Caco-2 (cell line): ENCODE measurements around the gene RGS14. TPM values are rescaled to one million over a fixed set of nuclear protein-coding genes. Genes with fewer than 3 reads are reported as not detected.
"Not testable (repeated sequence)": the region's sequence is repeated elsewhere in the genome, so short reads cannot be mapped to it uniquely, and the experiment has no call there.

Experiments
- BruUV-seq: library from RNA; stranded (reverse); fragments of 400-500 nt; replicated peaks from 2 replicates; lab custom pipeline; 2021; lab: Mats Ljungman, UMichigan
- CTCF ChIA-PET: fragments of 300-600 bp; sonication (Branson Sonifier 250); formaldehyde crosslinking; loops from one replicate; lab custom pipeline; 2022; ENCODE audit warnings: antibody characterized with exemption; lab: Charles Lee
- POLR2A ChIA-PET: fragments of 300-600 bp; sonication (Branson Sonifier 250); formaldehyde crosslinking; loops from one replicate; lab custom pipeline; 2022; ENCODE audit warnings: antibody characterized with exemption; lab: Charles Lee
- DNase-seq, 2 experiments: peaks; one replicate each; pipeline versions ENCODE4 v3.0.0 to v3.0.0-alpha.2; 2020 to 2022
- H3K27me3 ChIP-seq: replicated peaks from 2 replicates; pipeline ENCODE4 v1.6.0; 2011; ENCODE audit warnings: low read length; ENCODE audit not compliant: control insufficient read depth, insufficient read depth
- H3K36me3 ChIP-seq: 2 replicates; pipeline ENCODE4 v1.5.1; 2011; ENCODE audit warnings: low read length; ENCODE audit not compliant: control insufficient read depth, insufficient read depth
- H3K4me1 ChIP-seq: fragments of 250-450 bp; sonication (Bioruptor Pico); 2 replicates; pipeline ENCODE4 v1.5.1; 2020; ENCODE audit warnings: mild to moderate bottlenecking
- H3K4me3 ChIP-seq: 2 replicates; pipeline ENCODE4 v1.5.1; 2011; ENCODE audit warnings: low read depth, mild to moderate bottlenecking, control low read depth, low read length
- H3K9me3 ChIP-seq: fragments of 250-450 bp; sonication (Bioruptor Pico); 2 replicates; pipeline ENCODE4 v1.5.1; 2020; ENCODE audit warnings: mild to moderate bottlenecking, moderate library complexity
- H3K27ac Mint-ChIP-seq: one replicate; pipeline ENCODE4 v1.8.0; 2022; ENCODE audit warnings: mixed read lengths; ENCODE audit not compliant: unreplicated experiment
- H3K27me3 Mint-ChIP-seq: one replicate; pipeline ENCODE4 v1.8.0; 2022; ENCODE audit warnings: mixed read lengths; ENCODE audit not compliant: insufficient read depth, unreplicated experiment
- H3K36me3 Mint-ChIP-seq: one replicate; pipeline ENCODE4 v1.8.0; 2022; ENCODE audit warnings: mild to moderate bottlenecking, mixed read lengths; ENCODE audit not compliant: insufficient read depth, unreplicated experiment
- H3K4me1 Mint-ChIP-seq: one replicate; pipeline ENCODE4 v1.8.0; 2022; ENCODE audit warnings: low read depth, mixed read lengths; ENCODE audit not compliant: unreplicated experiment
- H3K4me3 Mint-ChIP-seq: one replicate; pipeline ENCODE4 v1.8.0; 2022; ENCODE audit warnings: mild to moderate bottlenecking, moderate library complexity, mixed read lengths; ENCODE audit not compliant: unreplicated experiment
- H3K9me3 Mint-ChIP-seq: one replicate; pipeline ENCODE4 v1.8.0; 2022; ENCODE audit warnings: mixed read lengths; ENCODE audit not compliant: unreplicated experiment
- CTCF ChIP-seq, 2 experiments: fragments of 200-600 bp in 1 of 2; IDR thresholded peaks; 1 replicate in 1 of 2; 2 replicates in 1 of 2; pipeline versions ENCODE4 v1.5.1 to v1.8.0; 2011 to 2022; ENCODE audit warnings: antibody characterized with exemption in 1 of 2, control low read depth in 1 of 2, inconsistent platforms in 1 of 2, low read depth in 1 of 2, low read length in 1 of 2, mild to moderate bottlenecking in 1 of 2, moderate library complexity in 1 of 2; ENCODE audit not compliant: insufficient read depth in 1 of 2, severe bottlenecking in 1 of 2, unreplicated experiment in 1 of 2
- intact Hi-C: fragments of 100-400 bp; cut with micrococcal nuclease; formaldehyde crosslinking; loops from one replicate; pipeline ENCODE4 v1.10.0; 2022; ENCODE audit not compliant: unreplicated experiment
- total RNA-seq: library from RNA; stranded (reverse); gene quantifications from 2 replicates; pipeline ENCODE4 v1.2.3, GENCODE V29; 2022

The RGS14 gene
- total RNA-seq, 1 experiment from 2014 or later: 15.2 TPM

- BruUV-seq: no TSS peak
- no peaks in the 10 kb centered on the region for H3K4me1 ChIP-seq
- no peaks in the 10 kb centered on the region for H3K27me3 Mint-ChIP-seq
- H3K4me1 Mint-ChIP-seq: peaks cover 11% of the 10 kb centered on the region
- TF ChIP-seq CTCF (IDR thresholded peaks at IDR 0.05; ENCODE audit: insufficient read depth in 1 of 2, low read depth in 1 of 2, low read length in 1 of 2, severe bottlenecking in 1 of 2, unreplicated experiment in 1 of 2): no peak
- POLR2A ChIA-PET: no interaction called here
- peaks cover 70% of the 10 kb centered on the region for H3K36me3 Mint-ChIP-seq
- peaks cover 1% of the 10 kb centered on the region; the same call in 1 of the 2 replicates for H3K36me3 ChIP-seq
- intact Hi-C loops: no loop called here
- H3K27me3 ChIP-seq: no peaks in the 10 kb centered on the region
- no peak overlapping the region for H3K4me3 ChIP-seq
- no peak overlapping the region for H3K4me3 Mint-ChIP-seq
- H3K27ac Mint-ChIP-seq: no peak overlapping the region
- DNase-seq: no peak
- H3K9me3 ChIP-seq: no peaks in the 10 kb centered on the region
- CTCF ChIA-PET: no interaction called here
- no peaks in the 10 kb centered on the region for H3K9me3 Mint-ChIP-seq
These were observed 19.2 kb upstream of the RGS14 start for GRCh38 chr5:177338251-177339106.

GRCh38 chr5:177339107-177339638 is 18.6 kb upstream of the RGS14 start:
- Histone ChIP-seq H3K4me3 (no peak overlapping the region), H3K27me3 (no peaks in the 10 kb centered on the region), H3K9me3 (no peaks in the 10 kb centered on the region), H3K4me1 (no peaks in the 10 kb centered on the region), H3K36me3 (peaks cover 1% of the 10 kb centered on the region; the same call in 1 of the 2 replicates)
- ChIA-PET POLR2A (no interaction called here), CTCF (no interaction called here)
- intact Hi-C loops: no loop called here
- Mint-ChIP-seq H3K9me3 (no peaks in the 10 kb centered on the region), H3K4me3 (no peak overlapping the region), H3K36me3 (peaks cover 66% of the 10 kb centered on the region), H3K27ac (no peak overlapping the region), H3K27me3 (no peaks in the 10 kb centered on the region), H3K4me1 (peaks cover 11% of the 10 kb centered on the region)
- no peak for TF ChIP-seq CTCF (IDR thresholded peaks at IDR 0.05; ENCODE audit: insufficient read depth in 1 of 2, low read depth in 1 of 2, low read length in 1 of 2, severe bottlenecking in 1 of 2, unreplicated experiment in 1 of 2)
- no TSS peak for BruUV-seq
- no peak for DNase-seq

GRCh38 chr5:177343000-177343399 is 14.7 kb upstream of the RGS14 start:
- POLR2A ChIA-PET, H3K4me1 ChIP-seq, H3K27me3 Mint-ChIP-seq, H3K4me1 Mint-ChIP-seq, H3K9me3 ChIP-seq, BruUV-seq, H3K4me3 Mint-ChIP-seq, H3K9me3 Mint-ChIP-seq, H3K4me3 ChIP-seq, CTCF ChIA-PET, H3K27me3 ChIP-seq, DNase-seq, H3K27ac Mint-ChIP-seq, H3K36me3 ChIP-seq, intact Hi-C loops: not testable (repeated sequence)
- peaks cover 70% of the 10 kb centered on the region for H3K36me3 Mint-ChIP-seq
